Measurements from ENCODE around the gene KLHL24. TPM values are rescaled to one million over a fixed set of nuclear protein-coding genes. Genes with fewer than 3 reads are reported as not detected.

KLHL24 gene, protein sequence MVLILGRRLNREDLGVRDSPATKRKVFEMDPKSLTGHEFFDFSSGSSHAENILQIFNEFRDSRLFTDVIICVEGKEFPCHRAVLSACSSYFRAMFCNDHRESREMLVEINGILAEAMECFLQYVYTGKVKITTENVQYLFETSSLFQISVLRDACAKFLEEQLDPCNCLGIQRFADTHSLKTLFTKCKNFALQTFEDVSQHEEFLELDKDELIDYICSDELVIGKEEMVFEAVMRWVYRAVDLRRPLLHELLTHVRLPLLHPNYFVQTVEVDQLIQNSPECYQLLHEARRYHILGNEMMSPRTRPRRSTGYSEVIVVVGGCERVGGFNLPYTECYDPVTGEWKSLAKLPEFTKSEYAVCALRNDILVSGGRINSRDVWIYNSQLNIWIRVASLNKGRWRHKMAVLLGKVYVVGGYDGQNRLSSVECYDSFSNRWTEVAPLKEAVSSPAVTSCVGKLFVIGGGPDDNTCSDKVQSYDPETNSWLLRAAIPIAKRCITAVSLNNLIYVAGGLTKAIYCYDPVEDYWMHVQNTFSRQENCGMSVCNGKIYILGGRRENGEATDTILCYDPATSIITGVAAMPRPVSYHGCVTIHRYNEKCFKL
- total RNA-seq (2022; extraction: Qiagen RNA extraction): 5.5 to 9.2 TPM (median 6.7 TPM) in 5 replicates

DNA sequence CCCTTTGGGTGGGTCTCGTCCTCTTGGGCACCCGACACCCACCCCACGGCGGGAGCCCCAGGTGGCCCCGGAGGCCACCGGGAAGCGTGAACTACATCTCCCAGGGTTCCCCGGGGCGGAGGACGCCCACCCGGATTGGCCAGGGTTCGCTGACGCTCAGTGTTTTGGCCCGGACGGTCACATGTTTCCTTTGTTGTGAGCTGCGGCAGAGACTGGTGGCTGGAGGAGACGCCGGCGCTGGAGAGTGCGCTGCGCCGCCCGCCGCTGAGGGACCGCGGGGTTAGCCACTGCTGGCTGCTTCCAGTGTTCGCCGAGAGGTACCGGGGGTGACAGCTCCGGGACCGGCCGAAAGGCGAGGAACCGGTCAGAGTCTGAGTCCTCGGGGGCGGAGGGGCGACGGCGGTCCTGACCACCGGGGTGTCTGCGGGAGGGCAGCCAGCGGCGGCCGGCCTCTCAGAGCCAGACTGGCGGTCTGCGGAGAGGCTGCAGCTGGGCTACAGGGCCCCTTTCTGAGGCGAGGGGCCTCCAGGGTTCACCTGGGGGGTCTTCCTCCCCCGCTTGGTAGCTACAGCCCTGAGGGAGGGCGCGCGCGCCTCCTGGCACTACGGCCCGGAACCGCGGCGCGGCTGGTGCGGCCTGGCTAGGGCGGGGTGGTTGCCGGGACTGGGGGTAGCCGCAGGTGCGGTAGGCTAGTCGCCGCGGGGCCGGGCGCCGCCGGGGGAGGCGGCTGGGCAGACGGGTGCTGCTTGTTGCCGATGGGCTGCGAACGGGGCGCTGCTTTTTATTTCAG lies at the start of gene KLHL24:
TSS of gene KLHL24 (plus strand) at position 193 of the 790 bp plus-strand sequence. CDS start 14,734 bp downstream, outside the sequence.

DNA sequence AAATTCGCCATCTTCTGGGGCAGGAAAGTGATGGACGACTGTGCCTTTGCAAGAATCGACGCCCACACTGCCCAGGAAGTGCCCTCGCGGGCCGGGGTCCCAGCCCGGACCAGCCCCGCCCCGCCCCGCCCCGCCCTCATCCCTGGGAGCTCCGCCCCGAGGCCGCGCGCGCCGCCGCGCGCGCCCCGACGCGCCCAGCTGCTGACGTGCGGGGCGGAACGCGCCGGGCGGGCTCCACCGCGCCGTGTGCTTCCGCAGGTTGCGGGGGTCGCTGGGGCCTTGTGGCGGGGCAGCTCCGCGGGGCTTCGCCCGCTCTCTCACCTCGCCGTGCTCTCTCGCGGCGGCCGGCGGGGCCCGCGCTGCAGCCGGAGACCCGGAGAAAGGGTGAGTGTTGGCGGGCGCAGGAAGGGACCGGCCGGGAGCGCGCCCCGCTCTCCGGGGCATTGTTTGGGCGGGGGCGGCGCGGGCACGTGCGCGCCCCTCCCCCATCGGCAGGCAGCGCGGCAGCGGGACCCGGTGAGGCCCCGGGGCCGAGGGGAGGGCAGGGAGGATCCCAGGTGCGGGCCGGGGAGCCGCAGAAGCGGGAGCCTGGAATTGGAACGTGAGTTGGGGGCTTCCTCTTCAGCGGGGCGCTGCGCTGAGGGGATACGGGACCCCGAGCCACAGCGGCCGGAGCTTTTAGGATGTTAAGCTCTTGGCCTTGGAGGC lies 62.3 kb downstream of the KLHL24 start, which contains the start of gene YEATS2:
TSS of gene YEATS2 (plus strand) at position 188 of the 708 bp plus-strand sequence. CDS start 17,366 bp downstream, outside the sequence.

Other genes with a start within 250 kb of the KLHL24 start
- gene MCF2L2, start 207.0 kb upstream of the KLHL24 start, total RNA-seq (2022; extraction: Qiagen RNA extraction): 0.13 to 0.22 TPM (median 0.18 TPM) in 5 replicates
- not detected in 5 replicates for gene KLHL6, start 79.9 kb upstream of the KLHL24 start, total RNA-seq (2022; extraction: Qiagen RNA extraction)
- 10.3 to 13.8 TPM (median 12.2 TPM) in 5 replicates for gene YEATS2, start 62.2 kb downstream of the KLHL24 start, total RNA-seq (2022; extraction: Qiagen RNA extraction)
- 5.6 to 7.2 TPM (median 6.6 TPM) in 5 replicates for gene MAP6D1, start 190.0 kb downstream of the KLHL24 start, total RNA-seq (2022; extraction: Qiagen RNA extraction)
- 58.2 to 74.9 TPM (median 66.4 TPM) in 5 replicates for gene PARL, start 249.3 kb downstream of the KLHL24 start, total RNA-seq (2022; extraction: Qiagen RNA extraction)